GM10248 (cell line): ENCODE measurements around the gene MDN1.

Experiments
- CTCF ChIA-PET: fragments of 300-600 bp; sonication (Branson Sonifier 250); formaldehyde crosslinking; extraction: SDS; loops from one replicate; lab custom pipeline; 2021; ENCODE audit warnings: antibody characterized with exemption; lab: Yijun Ruan, JAX
- POLR2A ChIA-PET: fragments of 350-650 bp; sonication (Branson Sonifier 250); formaldehyde crosslinking; extraction: SDS; loops from one replicate; lab custom pipeline; 2020; ENCODE audit warnings: antibody characterized with exemption; lab: Yijun Ruan, JAX
- DNase-seq: peaks from one replicate; pipeline ENCODE4 v3.0.0; 2012; ENCODE audit errors: extremely low spot score
- TF ChIP-seq, protein P1 (sequence below): IDR thresholded peaks from 2 replicates; pipeline ENCODE4 v1.5.1; 2012; ENCODE audit warnings: mild to moderate bottlenecking, low read depth; ENCODE audit errors: extremely low read depth, missing control alignments, control extremely low read depth

The MDN1 gene

GRCh38 chr6:89694428-89694827 is 125.2 kb downstream of the MDN1 start:
- ChIA-PET CTCF (no interaction called here), POLR2A (interaction anchor here (0.9 kb wide), 1 partner anchor 41 kb away, joined by 4 read pairs; no protein-coding TSS in a partner anchor)
- no peak for DNase-seq
- TF ChIP-seq, protein P1, sequence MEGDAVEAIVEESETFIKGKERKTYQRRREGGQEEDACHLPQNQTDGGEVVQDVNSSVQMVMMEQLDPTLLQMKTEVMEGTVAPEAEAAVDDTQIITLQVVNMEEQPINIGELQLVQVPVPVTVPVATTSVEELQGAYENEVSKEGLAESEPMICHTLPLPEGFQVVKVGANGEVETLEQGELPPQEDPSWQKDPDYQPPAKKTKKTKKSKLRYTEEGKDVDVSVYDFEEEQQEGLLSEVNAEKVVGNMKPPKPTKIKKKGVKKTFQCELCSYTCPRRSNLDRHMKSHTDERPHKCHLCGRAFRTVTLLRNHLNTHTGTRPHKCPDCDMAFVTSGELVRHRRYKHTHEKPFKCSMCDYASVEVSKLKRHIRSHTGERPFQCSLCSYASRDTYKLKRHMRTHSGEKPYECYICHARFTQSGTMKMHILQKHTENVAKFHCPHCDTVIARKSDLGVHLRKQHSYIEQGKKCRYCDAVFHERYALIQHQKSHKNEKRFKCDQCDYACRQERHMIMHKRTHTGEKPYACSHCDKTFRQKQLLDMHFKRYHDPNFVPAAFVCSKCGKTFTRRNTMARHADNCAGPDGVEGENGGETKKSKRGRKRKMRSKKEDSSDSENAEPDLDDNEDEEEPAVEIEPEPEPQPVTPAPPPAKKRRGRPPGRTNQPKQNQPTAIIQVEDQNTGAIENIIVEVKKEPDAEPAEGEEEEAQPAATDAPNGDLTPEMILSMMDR, result no peak

DNA sequence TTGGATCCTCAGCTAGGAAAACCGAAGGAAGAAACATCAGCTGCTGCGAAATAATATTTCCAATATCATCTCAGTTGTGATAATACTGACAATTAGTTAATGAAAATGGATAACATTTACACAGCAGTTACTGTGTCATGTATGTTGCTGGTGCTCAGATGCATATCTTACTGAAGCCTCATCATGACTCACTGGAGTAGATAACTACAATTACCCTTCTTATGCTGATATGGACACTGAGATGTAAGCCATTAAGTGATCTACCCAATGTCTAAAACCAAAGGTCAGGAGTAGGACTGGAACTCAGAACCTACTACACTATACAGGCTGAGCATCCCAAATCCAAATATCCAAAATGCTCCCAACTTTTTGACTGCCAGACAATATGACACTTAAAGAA is 126.4 kb downstream of the MDN1 start:
- POLR2A ChIA-PET, result no interaction called here
- CTCF ChIA-PET, result no interaction called here
- DNase-seq, result no peak
- TF ChIP-seq, protein P1, result no peak

DNA sequence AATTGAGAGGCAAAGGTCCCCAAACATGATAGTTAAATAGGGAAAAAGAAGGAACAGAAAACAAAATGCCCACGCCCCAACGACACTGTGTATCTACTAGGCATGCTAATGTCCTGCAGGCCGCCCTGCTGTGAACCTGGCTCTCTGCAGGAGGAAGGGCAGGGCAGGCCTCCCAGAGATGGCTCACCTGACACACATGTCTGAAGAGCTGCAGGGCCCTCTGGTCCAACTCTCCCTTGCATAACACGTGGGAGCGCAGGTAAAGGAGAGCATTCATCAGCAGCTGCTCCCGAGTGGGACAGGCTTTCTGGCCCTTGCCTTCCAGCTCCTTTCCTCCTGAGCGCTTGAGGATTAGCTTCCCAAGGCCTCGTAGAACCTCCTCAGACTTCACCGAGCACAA is 127.3 kb downstream of the MDN1 start:
- TF ChIP-seq, protein P1, result no peak
- DNase-seq, result no peak
- POLR2A ChIA-PET, result no interaction called here
- CTCF ChIA-PET, result interaction anchor here (1.9 kb wide), 1 partner anchor 16 kb away, joined by 6 read pairs; no protein-coding TSS in a partner anchor

GRCh38 chr6:89690944-89691324 is 128.7 kb downstream of the MDN1 start:
- ChIA-PET CTCF (interaction anchor here (1.0 to 1.9 kb wide), 3 partner anchors 9 to 17 kb away, joined by 3 to 6 read pairs (median 3); no protein-coding TSS in a partner anchor), POLR2A (no interaction called here)
- no peak for DNase-seq
- TF ChIP-seq, protein P1, result no peak

DNA sequence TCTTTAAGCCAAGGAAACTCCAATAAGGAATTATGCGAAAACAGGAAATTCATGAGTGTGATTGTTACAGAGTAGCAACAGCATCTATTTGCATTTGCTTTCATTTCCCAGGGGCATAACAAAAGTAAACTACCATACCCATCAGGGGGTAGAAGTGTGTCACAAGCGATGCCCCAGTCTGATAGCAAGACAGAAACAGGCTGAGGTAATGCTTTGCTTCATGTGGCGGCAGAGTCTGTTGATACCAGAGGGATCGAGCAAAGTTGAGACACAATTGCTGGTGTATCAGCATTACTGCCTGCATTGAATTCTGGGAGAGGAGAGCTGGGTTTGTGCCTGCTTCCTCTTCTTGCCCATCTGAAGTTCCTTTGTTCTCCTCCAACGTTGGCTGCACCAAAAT is 129.9 kb downstream of the MDN1 start:
- ChIA-PET CTCF (no interaction called here), POLR2A (no interaction called here)
- no peak for DNase-seq
- TF ChIP-seq, protein P1, result no peak

DNA sequence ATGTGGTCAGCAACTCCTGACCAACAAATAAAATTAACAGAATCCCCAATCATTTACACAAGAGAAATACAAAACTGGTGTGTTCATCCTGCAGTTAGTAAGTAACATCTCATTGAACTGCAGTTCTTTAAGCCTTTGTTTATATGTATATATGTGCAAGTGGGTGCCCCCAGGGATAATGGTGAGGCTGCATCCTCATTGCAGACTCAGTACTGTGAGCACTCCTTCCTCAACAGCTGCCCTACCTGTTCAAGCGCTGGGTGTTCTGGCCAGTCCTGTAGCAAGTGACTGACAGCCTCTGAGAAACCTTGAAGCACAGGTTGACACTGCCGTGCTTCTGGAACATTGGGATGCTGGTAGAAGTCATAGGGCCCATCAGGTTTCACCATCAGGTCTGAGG is 131.3 kb downstream of the MDN1 start:
- ChIA-PET POLR2A (no interaction called here), CTCF (interaction anchor here (1.3 kb wide), 1 partner anchor 791 kb away, joined by 3 read pairs; no protein-coding TSS in a partner anchor)

More for the DNA sequence above, 131.3 kb downstream of the MDN1 start:
- TF ChIP-seq, protein P1, result no peak
- no peak for DNase-seq
